Measurements from ENCODE around the gene BUB3. TPM values are rescaled to one million over a fixed set of nuclear protein-coding genes. Genes with fewer than 3 reads are reported as not detected.
"Not testable (repeated sequence)": the region's sequence is repeated elsewhere in the genome, so short reads cannot be mapped to it uniquely, and the experiment has no call there.

BUB3 gene
- total RNA-seq, 1 experiment from 2014 or later = 393 TPM

GRCh38 chr10:123175389-123176387 is 21.5 kb downstream of the BUB3 start:
- no peaks in the 10 kb centered on the region for H3K9me2 ChIP-seq (replicated peaks; ENCODE audit: insufficient read depth, low read length)
- 0 out of 2 replicates have a peak, but pooled peaks cover 4% of the 10 kb centered on the region for H3K79me2 ChIP-seq (ENCODE audit: low read length)

DNA sequence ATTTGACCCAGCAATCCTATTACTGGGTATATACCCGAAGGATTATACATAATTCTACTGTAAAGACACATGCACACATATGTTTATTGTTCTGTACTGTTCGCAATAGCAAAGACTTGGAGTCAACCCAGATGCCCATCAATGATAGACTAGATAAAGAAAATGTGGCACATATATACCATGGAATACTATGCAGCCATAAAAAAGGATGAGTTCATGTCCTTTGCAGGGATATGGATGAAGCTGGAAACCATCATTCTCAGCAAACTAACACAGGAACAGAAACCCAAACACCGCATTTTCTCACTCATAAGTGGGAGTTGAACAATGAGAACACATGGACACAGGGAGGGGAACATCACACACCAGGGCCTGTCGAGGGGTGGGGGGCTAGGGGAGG is 24.2 kb downstream of the BUB3 start:
- H2AFZ ChIP-seq (ENCODE audit: low read length); H3K9ac ChIP-seq (ENCODE audit: low read length); H3K4me1 ChIP-seq (ENCODE audit: low read length): not testable (repeated sequence)

More at GRCh38 chr10:123175389-123176387, 21.5 kb downstream of the BUB3 start:
- Histone ChIP-seq H3K36me3 (ENCODE audit: insufficient read depth, low read length) (peaks cover 15% of the 10 kb centered on the region), H3K27me3 (ENCODE audit: low read length) (no peaks in the 10 kb centered on the region), H2AFZ (ENCODE audit: low read length) (no peak overlapping the region), H3K9ac (ENCODE audit: low read length) (no peak overlapping the region), H4K20me1 (ENCODE audit: insufficient read depth, low read depth, low read length) (no peaks in the 10 kb centered on the region), H3K9me3 (ENCODE audit: low read length) (no peaks in the 10 kb centered on the region), H3K4me2 (ENCODE audit: low read depth, low read length, poor library complexity, severe bottlenecking) (no peak overlapping the region), H3K27ac (ENCODE audit: low read length) (no peak overlapping the region), H3K4me3 (ENCODE audit: low read length) (no peak overlapping the region), H3K4me1 (ENCODE audit: low read length) (no peaks in the 10 kb centered on the region)
- no peak for DNase-seq

DNA sequence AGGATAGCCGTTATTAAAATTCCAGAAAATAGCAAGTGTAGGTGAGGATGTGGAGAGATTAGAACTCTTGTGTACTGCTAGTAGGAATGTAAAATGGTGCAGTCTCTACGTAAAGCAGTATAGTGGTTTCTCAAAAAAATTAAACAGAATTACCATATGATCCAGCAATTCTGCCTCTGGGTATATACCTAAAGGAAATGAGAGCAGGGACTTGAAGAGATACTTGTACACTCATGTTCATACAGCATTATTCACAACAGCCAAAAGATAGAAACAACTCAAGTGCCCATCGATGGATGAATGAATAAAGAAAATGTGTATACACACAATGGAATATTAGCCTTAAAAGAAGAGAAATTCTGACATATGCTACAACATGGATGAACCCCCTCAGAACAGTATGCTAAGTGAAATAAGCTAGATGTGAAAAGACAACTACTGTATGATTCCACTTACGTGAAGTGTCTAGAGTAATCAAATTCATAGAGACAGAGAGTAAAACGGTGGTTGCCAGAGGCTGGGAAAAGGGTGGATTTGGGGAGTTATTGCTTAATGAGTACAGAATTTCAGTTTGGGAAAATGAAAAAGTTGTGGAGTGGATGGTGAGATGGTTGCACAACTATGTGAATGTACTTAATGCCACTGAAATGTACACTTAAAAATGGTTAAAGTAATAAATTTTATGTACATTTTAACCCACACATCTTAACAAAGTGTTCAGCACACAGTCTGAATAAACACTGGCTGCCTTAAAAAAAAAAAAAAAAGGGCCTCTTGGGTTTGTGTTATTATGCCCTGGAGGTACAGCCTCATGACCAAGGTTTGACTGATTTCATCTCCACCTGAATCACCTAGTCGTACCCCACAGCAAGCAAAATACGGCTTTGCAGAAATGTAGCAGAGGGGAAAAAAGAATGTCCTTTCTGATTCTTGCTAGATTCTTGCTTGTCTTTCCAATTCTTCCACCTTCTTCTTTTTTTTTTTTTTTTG is 26.2 kb downstream of the BUB3 start:
- H3K4me3 ChIP-seq (ENCODE audit: low read length) = no peak overlapping the region
- H3K27ac ChIP-seq (ENCODE audit: low read length) = no peak overlapping the region
- no peak for DNase-seq

More for the DNA sequence above, 24.2 kb downstream of the BUB3 start:
- DNase-seq; H4K20me1 ChIP-seq (ENCODE audit: insufficient read depth, low read depth, low read length); H3K79me2 ChIP-seq (ENCODE audit: low read length); H3K27me3 ChIP-seq (ENCODE audit: low read length); H3K27ac ChIP-seq (ENCODE audit: low read length); H3K4me2 ChIP-seq (ENCODE audit: low read depth, low read length, poor library complexity, severe bottlenecking); H3K9me3 ChIP-seq (ENCODE audit: low read length); H3K9me2 ChIP-seq (replicated peaks; ENCODE audit: insufficient read depth, low read length); H3K4me3 ChIP-seq (ENCODE audit: low read length): not testable (repeated sequence)
- peaks cover 15% of the 10 kb centered on the region for H3K36me3 ChIP-seq (ENCODE audit: insufficient read depth, low read length)

GRCh38 chr10:123183724-123184123 is 29.5 kb downstream of the BUB3 start:
- no peak overlapping the region for H3K9ac ChIP-seq (ENCODE audit: low read length)
- H3K27ac ChIP-seq (ENCODE audit: low read length) = no peak overlapping the region
- no peak overlapping the region for H3K4me3 ChIP-seq (ENCODE audit: low read length)
- no peaks in the 10 kb centered on the region for H3K27me3 ChIP-seq (ENCODE audit: low read length)
- no peak overlapping the region for H2AFZ ChIP-seq (ENCODE audit: low read length)
- H3K79me2 ChIP-seq (ENCODE audit: low read length) = no peaks in the 10 kb centered on the region
- no peak overlapping the region for H3K4me2 ChIP-seq (ENCODE audit: low read depth, low read length, poor library complexity, severe bottlenecking)
- H3K9me3 ChIP-seq (ENCODE audit: low read length) = peaks cover 3% of the 10 kb centered on the region; the same call in 1 of the 2 replicates
- no peaks in the 10 kb centered on the region for H3K4me1 ChIP-seq (ENCODE audit: low read length)
- no peak for DNase-seq
- H3K9me2 ChIP-seq (replicated peaks; ENCODE audit: insufficient read depth, low read length) = no peaks in the 10 kb centered on the region
- H3K36me3 ChIP-seq (ENCODE audit: insufficient read depth, low read length) = 0 out of 2 replicates have a peak, but pooled peaks cover 10% of the 10 kb centered on the region
- H4K20me1 ChIP-seq (ENCODE audit: insufficient read depth, low read depth, low read length) = no peaks in the 10 kb centered on the region

More for the DNA sequence above, 26.2 kb downstream of the BUB3 start:
- no peaks in the 10 kb centered on the region for H4K20me1 ChIP-seq (ENCODE audit: insufficient read depth, low read depth, low read length)
- no peaks in the 10 kb centered on the region for H3K27me3 ChIP-seq (ENCODE audit: low read length)
- H3K9me3 ChIP-seq (ENCODE audit: low read length) = peaks cover 3% of the 10 kb centered on the region; the same call in 1 of the 2 replicates
- peaks cover 7% of the 10 kb centered on the region for H3K36me3 ChIP-seq (ENCODE audit: insufficient read depth, low read length)
- no peak overlapping the region for H3K4me2 ChIP-seq (ENCODE audit: low read depth, low read length, poor library complexity, severe bottlenecking)
- H2AFZ ChIP-seq (ENCODE audit: low read length) = no peak overlapping the region
- H3K9me2 ChIP-seq (replicated peaks; ENCODE audit: insufficient read depth, low read length) = no peaks in the 10 kb centered on the region
- no peaks in the 10 kb centered on the region for H3K79me2 ChIP-seq (ENCODE audit: low read length)
- no peaks in the 10 kb centered on the region for H3K4me1 ChIP-seq (ENCODE audit: low read length)
- no peak overlapping the region for H3K9ac ChIP-seq (ENCODE audit: low read length)

- Histone ChIP-seq H3K9me3 (ENCODE audit: low read length) (no peaks in the 10 kb centered on the region), H4K20me1 (ENCODE audit: insufficient read depth, low read depth, low read length) (no peaks in the 10 kb centered on the region), H2AFZ (ENCODE audit: low read length) (no peak overlapping the region), H3K27me3 (ENCODE audit: low read length) (no peaks in the 10 kb centered on the region), H3K4me2 (ENCODE audit: low read depth, low read length, poor library complexity, severe bottlenecking) (no peak overlapping the region), H3K4me3 (ENCODE audit: low read length) (no peak overlapping the region), H3K9me2 (replicated peaks; ENCODE audit: insufficient read depth, low read length) (no peaks in the 10 kb centered on the region), H3K79me2 (ENCODE audit: low read length) (no peaks in the 10 kb centered on the region), H3K27ac (ENCODE audit: low read length) (no peak overlapping the region), H3K36me3 (ENCODE audit: insufficient read depth, low read length) (0 out of 2 replicates have a peak, but pooled peaks cover 10% of the 10 kb centered on the region), H3K9ac (ENCODE audit: low read length) (no peak overlapping the region), H3K4me1 (ENCODE audit: low read length) (no peaks in the 10 kb centered on the region)
- no peak for DNase-seq
These were observed 33.6 kb downstream of the BUB3 start for GRCh38 chr10:123187781-123188180.

DNA sequence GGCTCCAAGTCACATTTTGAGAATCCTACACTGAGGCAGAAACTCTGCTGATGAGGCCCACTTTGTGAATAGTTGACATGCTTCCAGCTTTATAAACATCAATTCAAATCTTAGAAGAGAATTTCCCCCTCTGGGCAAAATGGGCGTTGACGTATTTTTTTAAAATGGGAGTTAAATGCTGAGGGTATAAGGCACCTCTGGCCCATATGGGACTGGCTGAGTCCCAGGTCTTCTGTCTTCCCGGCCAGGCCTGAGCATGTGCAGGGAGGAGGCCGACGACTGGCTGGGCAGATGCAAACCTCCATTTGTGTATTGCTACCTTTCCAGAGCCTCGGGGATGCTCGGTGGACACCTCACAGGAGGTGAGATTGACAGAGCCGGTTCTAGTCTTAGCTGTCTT is 37.7 kb downstream of the BUB3 start:
- DNase-seq = no peak
- Histone ChIP-seq H3K4me3 (ENCODE audit: low read length) (no peak overlapping the region), H3K27ac (ENCODE audit: low read length) (no peak overlapping the region), H3K27me3 (ENCODE audit: low read length) (no peaks in the 10 kb centered on the region), H4K20me1 (ENCODE audit: insufficient read depth, low read depth, low read length) (no peaks in the 10 kb centered on the region), H3K79me2 (ENCODE audit: low read length) (no peaks in the 10 kb centered on the region), H3K9me3 (ENCODE audit: low read length) (no peaks in the 10 kb centered on the region), H3K4me2 (ENCODE audit: low read depth, low read length, poor library complexity, severe bottlenecking) (no peak overlapping the region), H3K4me1 (ENCODE audit: low read length) (no peaks in the 10 kb centered on the region), H3K9me2 (replicated peaks; ENCODE audit: insufficient read depth, low read length) (no peaks in the 10 kb centered on the region), H2AFZ (ENCODE audit: low read length) (no peak overlapping the region), H3K9ac (ENCODE audit: low read length) (no peak overlapping the region), H3K36me3 (ENCODE audit: insufficient read depth, low read length) (no peaks in the 10 kb centered on the region)

GRCh38 chr10:123194056-123194455 is 39.9 kb downstream of the BUB3 start:
- no peaks in the 10 kb centered on the region for H4K20me1 ChIP-seq (ENCODE audit: insufficient read depth, low read depth, low read length)
- no peak overlapping the region for H2AFZ ChIP-seq (ENCODE audit: low read length)
- H3K9me2 ChIP-seq (replicated peaks; ENCODE audit: insufficient read depth, low read length) = no peaks in the 10 kb centered on the region
- no peak for DNase-seq
- H3K36me3 ChIP-seq (ENCODE audit: insufficient read depth, low read length) = no peaks in the 10 kb centered on the region
- no peaks in the 10 kb centered on the region for H3K4me1 ChIP-seq (ENCODE audit: low read length)
- H3K79me2 ChIP-seq (ENCODE audit: low read length) = no peaks in the 10 kb centered on the region
- no peak overlapping the region for H3K9ac ChIP-seq (ENCODE audit: low read length)
- H3K9me3 ChIP-seq (ENCODE audit: low read length) = no peaks in the 10 kb centered on the region
- no peak overlapping the region for H3K4me2 ChIP-seq (ENCODE audit: low read depth, low read length, poor library complexity, severe bottlenecking)
- no peak overlapping the region for H3K27ac ChIP-seq (ENCODE audit: low read length)
- H3K27me3 ChIP-seq (ENCODE audit: low read length) = no peaks in the 10 kb centered on the region
- no peak overlapping the region for H3K4me3 ChIP-seq (ENCODE audit: low read length)

All from Karpas-422 (cell line).